ENCODE data around the gene PICALM. TPM values are rescaled to one million over a fixed set of nuclear protein-coding genes. Genes with fewer than 3 reads are reported as not detected.

The PICALM gene
- total and polyA plus RNA-seq, 9 of the 15 experiments (the other 6 are each of a cell fraction or from before 2014, with no cell fraction given) = 41.3 to 990 (median 309) TPM

DNA sequence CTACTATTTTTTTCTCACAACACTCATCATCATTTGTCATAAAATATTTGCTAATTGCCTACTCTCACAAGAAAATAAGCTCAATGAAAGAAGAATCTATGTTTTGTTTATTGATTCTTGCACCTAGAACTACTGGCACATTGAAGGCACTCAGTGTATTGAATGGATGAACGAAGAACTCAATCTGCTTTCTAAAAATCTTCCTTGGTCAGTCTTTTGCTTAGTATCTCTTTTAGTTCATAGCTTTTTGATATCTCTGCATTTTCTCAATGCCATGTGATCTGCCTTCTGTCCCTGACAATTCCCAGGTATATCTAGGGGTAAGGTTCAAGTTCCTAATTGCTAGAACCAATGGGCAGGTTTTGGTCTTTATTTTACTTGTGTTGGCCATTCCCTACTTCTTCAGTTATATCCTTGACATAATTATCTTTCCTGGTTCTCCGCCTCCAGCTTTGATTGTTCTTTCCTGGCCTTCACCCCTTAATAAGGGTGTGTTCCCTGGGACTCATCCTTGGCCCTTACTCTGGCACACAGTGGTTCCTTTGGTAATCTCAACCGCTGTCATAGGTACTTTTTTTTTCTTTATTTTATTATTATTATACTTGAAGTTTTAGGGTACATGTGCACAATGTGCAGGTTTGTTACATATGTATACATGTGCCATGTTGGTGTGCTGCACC lies 117.3 kb downstream of the PICALM start (continued):
- TF ChIP-seq, protein P1, sequence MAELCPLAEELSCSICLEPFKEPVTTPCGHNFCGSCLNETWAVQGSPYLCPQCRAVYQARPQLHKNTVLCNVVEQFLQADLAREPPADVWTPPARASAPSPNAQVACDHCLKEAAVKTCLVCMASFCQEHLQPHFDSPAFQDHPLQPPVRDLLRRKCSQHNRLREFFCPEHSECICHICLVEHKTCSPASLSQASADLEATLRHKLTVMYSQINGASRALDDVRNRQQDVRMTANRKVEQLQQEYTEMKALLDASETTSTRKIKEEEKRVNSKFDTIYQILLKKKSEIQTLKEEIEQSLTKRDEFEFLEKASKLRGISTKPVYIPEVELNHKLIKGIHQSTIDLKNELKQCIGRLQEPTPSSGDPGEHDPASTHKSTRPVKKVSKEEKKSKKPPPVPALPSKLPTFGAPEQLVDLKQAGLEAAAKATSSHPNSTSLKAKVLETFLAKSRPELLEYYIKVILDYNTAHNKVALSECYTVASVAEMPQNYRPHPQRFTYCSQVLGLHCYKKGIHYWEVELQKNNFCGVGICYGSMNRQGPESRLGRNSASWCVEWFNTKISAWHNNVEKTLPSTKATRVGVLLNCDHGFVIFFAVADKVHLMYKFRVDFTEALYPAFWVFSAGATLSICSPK (IDR thresholded peaks at IDR 0.05; ENCODE audit: borderline replicate concordance) = no peak
- TF ChIP-seq TAF15 (IDR thresholded peaks at IDR 0.05; ENCODE audit: low read depth, low read length) = no peak
- TF ChIP-seq, protein P2, sequence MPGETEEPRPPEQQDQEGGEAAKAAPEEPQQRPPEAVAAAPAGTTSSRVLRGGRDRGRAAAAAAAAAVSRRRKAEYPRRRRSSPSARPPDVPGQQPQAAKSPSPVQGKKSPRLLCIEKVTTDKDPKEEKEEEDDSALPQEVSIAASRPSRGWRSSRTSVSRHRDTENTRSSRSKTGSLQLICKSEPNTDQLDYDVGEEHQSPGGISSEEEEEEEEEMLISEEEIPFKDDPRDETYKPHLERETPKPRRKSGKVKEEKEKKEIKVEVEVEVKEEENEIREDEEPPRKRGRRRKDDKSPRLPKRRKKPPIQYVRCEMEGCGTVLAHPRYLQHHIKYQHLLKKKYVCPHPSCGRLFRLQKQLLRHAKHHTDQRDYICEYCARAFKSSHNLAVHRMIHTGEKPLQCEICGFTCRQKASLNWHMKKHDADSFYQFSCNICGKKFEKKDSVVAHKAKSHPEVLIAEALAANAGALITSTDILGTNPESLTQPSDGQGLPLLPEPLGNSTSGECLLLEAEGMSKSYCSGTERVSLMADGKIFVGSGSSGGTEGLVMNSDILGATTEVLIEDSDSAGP (CRISPR knock-in tag; IDR thresholded peaks at IDR 0.05) = no peak
- no peak for TF ChIP-seq POU5F1 (IDR thresholded peaks at IDR 0.05; ENCODE audit: borderline replicate concordance, low read depth, low read length, partially characterized antibody)
- no peak for TF ChIP-seq ZNF778 (CRISPR knock-in tag; IDR thresholded peaks at IDR 0.05)
- no peak for TF ChIP-seq FOXA1 (IDR thresholded peaks at IDR 0.05; ENCODE audit: borderline replicate concordance)
- TF ChIP-seq KDM5B (IDR thresholded peaks at IDR 0.05; ENCODE audit: insufficient replicate concordance, low read depth, low read length) = no peak
- TF ChIP-seq, protein P3, sequence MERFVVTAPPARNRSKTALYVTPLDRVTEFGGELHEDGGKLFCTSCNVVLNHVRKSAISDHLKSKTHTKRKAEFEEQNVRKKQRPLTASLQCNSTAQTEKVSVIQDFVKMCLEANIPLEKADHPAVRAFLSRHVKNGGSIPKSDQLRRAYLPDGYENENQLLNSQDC (CRISPR knock-in tag; IDR thresholded peaks at IDR 0.05) = no peak
- no peak for TF ChIP-seq RFX1 (IDR thresholded peaks at IDR 0.05)
- TF ChIP-seq POLR2A (conservative IDR thresholded peaks at IDR 0.05) = peak; percentile 75; the same call in 1 of the 2 replicates
- TF ChIP-seq SP2 (IDR thresholded peaks at IDR 0.05; ENCODE audit: extremely low read depth, low read depth, low read length, poor library complexity, severe bottlenecking) = no peak
- TF ChIP-seq, protein P4, sequence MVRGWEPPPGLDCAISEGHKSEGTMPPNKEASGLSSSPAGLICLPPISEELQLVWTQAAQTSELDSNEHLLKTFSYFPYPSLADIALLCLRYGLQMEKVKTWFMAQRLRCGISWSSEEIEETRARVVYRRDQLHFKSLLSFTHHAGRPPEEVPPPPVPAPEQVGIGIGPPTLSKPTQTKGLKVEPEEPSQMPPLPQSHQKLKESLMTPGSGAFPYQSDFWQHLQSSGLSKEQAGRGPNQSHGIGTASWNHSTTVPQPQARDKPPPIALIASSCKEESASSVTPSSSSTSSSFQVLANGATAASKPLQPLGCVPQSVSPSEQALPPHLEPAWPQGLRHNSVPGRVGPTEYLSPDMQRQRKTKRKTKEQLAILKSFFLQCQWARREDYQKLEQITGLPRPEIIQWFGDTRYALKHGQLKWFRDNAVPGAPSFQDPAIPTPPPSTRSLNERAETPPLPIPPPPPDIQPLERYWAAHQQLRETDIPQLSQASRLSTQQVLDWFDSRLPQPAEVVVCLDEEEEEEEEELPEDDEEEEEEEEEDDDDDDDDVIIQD (CRISPR knock-in tag; IDR thresholded peaks at IDR 0.05) = no peak
- TF ChIP-seq MBD2 (IDR thresholded peaks at IDR 0.05; ENCODE audit: borderline replicate concordance, low read depth) = no peak
- TF ChIP-seq, protein P5, sequence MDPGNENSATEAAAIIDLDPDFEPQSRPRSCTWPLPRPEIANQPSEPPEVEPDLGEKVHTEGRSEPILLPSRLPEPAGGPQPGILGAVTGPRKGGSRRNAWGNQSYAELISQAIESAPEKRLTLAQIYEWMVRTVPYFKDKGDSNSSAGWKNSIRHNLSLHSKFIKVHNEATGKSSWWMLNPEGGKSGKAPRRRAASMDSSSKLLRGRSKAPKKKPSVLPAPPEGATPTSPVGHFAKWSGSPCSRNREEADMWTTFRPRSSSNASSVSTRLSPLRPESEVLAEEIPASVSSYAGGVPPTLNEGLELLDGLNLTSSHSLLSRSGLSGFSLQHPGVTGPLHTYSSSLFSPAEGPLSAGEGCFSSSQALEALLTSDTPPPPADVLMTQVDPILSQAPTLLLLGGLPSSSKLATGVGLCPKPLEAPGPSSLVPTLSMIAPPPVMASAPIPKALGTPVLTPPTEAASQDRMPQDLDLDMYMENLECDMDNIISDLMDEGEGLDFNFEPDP (CRISPR knock-in tag; IDR thresholded peaks at IDR 0.05) = no peak
- TF ChIP-seq L3MBTL2 (IDR thresholded peaks at IDR 0.05) = no peak
- TF ChIP-seq ZNF79 (CRISPR knock-in tag; IDR thresholded peaks at IDR 0.05; ENCODE audit: low read depth) = no peak
- TF ChIP-seq, protein P6, sequence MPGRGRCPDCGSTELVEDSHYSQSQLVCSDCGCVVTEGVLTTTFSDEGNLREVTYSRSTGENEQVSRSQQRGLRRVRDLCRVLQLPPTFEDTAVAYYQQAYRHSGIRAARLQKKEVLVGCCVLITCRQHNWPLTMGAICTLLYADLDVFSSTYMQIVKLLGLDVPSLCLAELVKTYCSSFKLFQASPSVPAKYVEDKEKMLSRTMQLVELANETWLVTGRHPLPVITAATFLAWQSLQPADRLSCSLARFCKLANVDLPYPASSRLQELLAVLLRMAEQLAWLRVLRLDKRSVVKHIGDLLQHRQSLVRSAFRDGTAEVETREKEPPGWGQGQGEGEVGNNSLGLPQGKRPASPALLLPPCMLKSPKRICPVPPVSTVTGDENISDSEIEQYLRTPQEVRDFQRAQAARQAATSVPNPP (IDR thresholded peaks at IDR 0.05; ENCODE audit: borderline replicate concordance, insufficient read depth, insufficient read length) = no peak
- TF ChIP-seq ZNF431 (CRISPR knock-in tag; IDR thresholded peaks at IDR 0.05) = no peak
- TF ChIP-seq NR4A1 (CRISPR knock-in tag; IDR thresholded peaks at IDR 0.05) = no peak
- TF ChIP-seq NR4A1 (tag; IDR thresholded peaks at IDR 0.05) = no peak
- no peak for TF ChIP-seq RBM17 (IDR thresholded peaks at IDR 0.05; ENCODE audit: borderline replicate concordance, low read depth, low read length)

Measured in K562 (cell line).